Activated CD4-positive, alpha-beta memory T cell treated with anti-CD3 and anti-CD28 coated beads for 36 hours (primary cell): Measurements from ENCODE around the gene GLT1D1. TPM values are rescaled to one million over a fixed set of nuclear protein-coding genes. Genes with fewer than 3 reads are reported as not detected.
"Not testable (repeated sequence)": the region's sequence is repeated elsewhere in the genome, so short reads cannot be mapped to it uniquely, and the experiment has no call there.

Experiments used
- CTCF ChIA-PET: fragments of 350-600 bp; sonication (Branson Sonifier 250); formaldehyde crosslinking; loops from one replicate; lab custom pipeline; 2021; ENCODE audit warnings: antibody characterized with exemption, inconsistent platforms; lab: Charles Lee
- POLR2A ChIA-PET: fragments of 350-600 bp; sonication (Branson Sonifier 250); formaldehyde crosslinking; loops from one replicate; lab custom pipeline; 2021; ENCODE audit warnings: antibody characterized with exemption; lab: Charles Lee
- DNase-seq: peaks from one replicate; pipeline ENCODE4 v3.0.0-alpha.2; 2020
- H3K27ac Mint-ChIP-seq: one replicate; pipeline ENCODE4 v1.8.0; 2021; ENCODE audit warnings: mixed read lengths
- H3K27me3 Mint-ChIP-seq: one replicate; pipeline ENCODE4 v1.8.0; 2021; ENCODE audit warnings: mixed read lengths
- H3K36me3 Mint-ChIP-seq: one replicate; pipeline ENCODE4 v1.8.0; 2021; ENCODE audit warnings: mixed read lengths
- H3K4me1 Mint-ChIP-seq: one replicate; pipeline ENCODE4 v1.8.0; 2021; ENCODE audit warnings: low read depth, mixed read lengths
- H3K4me3 Mint-ChIP-seq: one replicate; pipeline ENCODE4 v1.8.0; 2021; ENCODE audit warnings: mild to moderate bottlenecking, mixed read lengths
- H3K9me3 Mint-ChIP-seq: one replicate; pipeline ENCODE4 v1.8.0; 2021; ENCODE audit warnings: mixed read lengths
- intact Hi-C: fragments of 100-400 bp; cut with micrococcal nuclease; formaldehyde crosslinking; loops from one replicate; pipeline ENCODE4 v1.15.1; 2023
- total RNA-seq, 2 experiments: library from RNA; stranded (reverse); gene quantifications; one replicate each; pipeline ENCODE4 v1.2.3, GENCODE V29; 2021

GLT1D1 gene
- total RNA-seq, 2 experiments from 2014 or later: not detected

DNA sequence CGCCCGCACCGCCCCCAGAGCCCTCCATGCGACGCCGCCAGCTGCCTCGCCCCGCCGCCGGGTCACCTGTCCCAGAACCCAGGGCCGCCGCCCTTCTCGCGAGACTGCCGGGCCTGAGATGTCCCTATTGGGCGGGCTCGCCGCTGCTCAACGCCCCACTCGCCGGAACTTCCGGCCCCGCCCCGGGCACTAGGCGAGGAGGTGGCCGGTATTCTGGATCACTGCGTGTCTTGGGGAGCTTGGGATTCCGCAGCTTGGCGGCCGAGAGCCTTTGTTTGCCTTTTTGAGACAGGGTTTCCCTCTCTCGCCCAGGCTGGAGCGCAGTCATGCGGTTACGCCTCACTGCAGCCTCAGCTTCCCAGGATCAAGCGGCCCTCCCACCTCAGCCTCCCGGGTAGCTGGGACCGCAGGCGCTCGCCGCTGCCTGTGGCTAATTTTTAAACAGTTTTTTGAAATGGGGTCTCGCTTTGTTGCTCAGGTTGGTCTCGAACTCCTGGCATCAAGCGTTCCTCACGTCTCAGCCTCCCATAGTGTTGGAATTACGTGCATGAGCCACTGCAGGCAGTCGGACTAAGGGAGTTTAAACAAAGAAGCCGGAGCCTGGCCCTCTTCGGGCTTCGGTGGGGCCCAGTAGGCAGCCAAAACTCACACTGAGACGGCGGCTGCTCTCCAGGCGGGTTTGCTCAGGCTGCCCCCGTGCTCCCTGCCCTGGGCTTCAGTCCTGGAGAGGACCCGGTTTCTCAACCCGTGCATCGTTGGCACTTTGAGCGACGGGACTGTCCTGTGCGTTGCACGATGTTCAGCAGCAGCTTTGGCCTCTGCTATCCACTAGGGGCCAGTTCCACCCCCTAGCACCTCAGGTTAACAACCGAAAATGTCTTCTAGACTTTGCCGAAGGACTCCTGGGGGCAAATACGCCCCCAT lies 29.1 kb upstream of the GLT1D1 start, which contains the start of gene SLC15A4:
SLC15A4 (minus strand) TSS at position 43 of the 924 bp plus-strand sequence; CDS start at position 28, 15 bp downstream.
- Mint-ChIP-seq H3K4me1 (peaks cover 27% of the 10 kb centered on the region), H3K27me3 (peaks cover 5% of the 10 kb centered on the region), H3K27ac (no peak within 1 kb of the TSS), H3K9me3 (peaks cover 5% of the 10 kb centered on the region), H3K36me3 (peaks cover 9% of the 10 kb centered on the region), H3K4me3 (peak within 1 kb of the TSS; percentile 78)
- POLR2A ChIA-PET: interaction anchor here (1.9 kb wide), 1 partner anchor 14 kb away, joined by 10 read pairs; no protein-coding TSS in a partner anchor
- CTCF ChIA-PET: interaction anchor here (0.6 kb wide), 1 partner anchor 1254 kb away, joined by 3 read pairs; no protein-coding TSS in a partner anchor
- peak; percentile 95 for DNase-seq
- intact Hi-C loops: loop anchor here (1.0 to 5.0 kb wide), 3 partner anchors 13 to 93 kb away; no protein-coding TSS in a partner anchor

GRCh38 chr12:128825835-128826234 lies 27.4 kb upstream of the GLT1D1 start:
- DNase-seq: no peak
- Mint-ChIP-seq H3K4me1 (peaks cover 32% of the 10 kb centered on the region), H3K36me3 (peaks cover 7% of the 10 kb centered on the region), H3K27ac (no peak overlapping the region), H3K9me3 (peaks cover 5% of the 10 kb centered on the region), H3K4me3 (no peak overlapping the region), H3K27me3 (peaks cover 12% of the 10 kb centered on the region)
- intact Hi-C loops: loop anchor here (2.0 kb wide), 1 partner anchor 15 kb away; no protein-coding TSS in a partner anchor
- CTCF ChIA-PET: no interaction called here
- POLR2A ChIA-PET: no interaction called here

DNA sequence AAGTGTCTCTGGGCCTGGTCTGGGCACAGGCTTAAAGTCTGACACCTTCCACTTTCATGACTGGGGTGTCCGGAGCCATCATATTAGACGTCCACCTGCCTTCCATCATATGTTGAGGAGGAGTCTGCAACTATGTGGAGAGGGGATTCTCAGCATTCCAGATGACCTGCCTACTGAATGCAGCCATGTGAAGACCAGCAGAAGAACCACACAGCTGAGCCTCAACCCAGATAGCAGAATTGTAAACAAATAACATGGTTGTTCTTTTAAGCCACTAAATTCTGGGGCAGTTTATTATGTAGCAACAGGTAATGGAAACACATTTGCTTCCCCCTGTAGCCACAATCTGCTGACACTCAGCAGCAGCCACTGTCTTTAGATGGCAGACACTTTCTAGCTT lies 25.6 kb upstream of the GLT1D1 start:
- peaks cover 12% of the 10 kb centered on the region for H3K27me3 Mint-ChIP-seq
- H3K4me1 Mint-ChIP-seq: peaks cover 19% of the 10 kb centered on the region
- no peaks in the 10 kb centered on the region for H3K36me3 Mint-ChIP-seq
- peaks cover 5% of the 10 kb centered on the region for H3K9me3 Mint-ChIP-seq
- intact Hi-C loops: no loop called here
- H3K4me3 Mint-ChIP-seq: no peak overlapping the region
- no peak for DNase-seq
- H3K27ac Mint-ChIP-seq: no peak overlapping the region
- ChIA-PET POLR2A (no interaction called here), CTCF (no interaction called here)

GRCh38 chr12:128829861-128830504 lies 23.3 kb upstream of the GLT1D1 start:
- ChIA-PET CTCF (no interaction called here), POLR2A (interaction anchor here (0.7 kb wide), 1 partner anchor 1092 kb away, joined by 3 read pairs; no protein-coding TSS in a partner anchor)
- Mint-ChIP-seq H3K9me3 (peaks cover 5% of the 10 kb centered on the region), H3K4me1 (peaks cover 14% of the 10 kb centered on the region), H3K4me3 (no peak overlapping the region), H3K27me3 (peaks cover 12% of the 10 kb centered on the region), H3K36me3 (no peaks in the 10 kb centered on the region), H3K27ac (peak overlapping the region; percentile 2)
- intact Hi-C loops: no loop called here
- DNase-seq: peak; percentile 43

GRCh38 chr12:128830505-128830893 lies 22.8 kb upstream of the GLT1D1 start:
- peaks cover 13% of the 10 kb centered on the region for H3K4me1 Mint-ChIP-seq
- peaks cover 12% of the 10 kb centered on the region for H3K27me3 Mint-ChIP-seq
- ChIA-PET CTCF (no interaction called here), POLR2A (interaction anchor here (0.7 kb wide), 1 partner anchor 1093 kb away, joined by 3 read pairs; no protein-coding TSS in a partner anchor)
- intact Hi-C loops: no loop called here
- no peak overlapping the region for H3K27ac Mint-ChIP-seq
- no peak for DNase-seq
- no peak overlapping the region for H3K4me3 Mint-ChIP-seq
- H3K9me3 Mint-ChIP-seq: peaks cover 5% of the 10 kb centered on the region
- H3K36me3 Mint-ChIP-seq: no peaks in the 10 kb centered on the region

DNA sequence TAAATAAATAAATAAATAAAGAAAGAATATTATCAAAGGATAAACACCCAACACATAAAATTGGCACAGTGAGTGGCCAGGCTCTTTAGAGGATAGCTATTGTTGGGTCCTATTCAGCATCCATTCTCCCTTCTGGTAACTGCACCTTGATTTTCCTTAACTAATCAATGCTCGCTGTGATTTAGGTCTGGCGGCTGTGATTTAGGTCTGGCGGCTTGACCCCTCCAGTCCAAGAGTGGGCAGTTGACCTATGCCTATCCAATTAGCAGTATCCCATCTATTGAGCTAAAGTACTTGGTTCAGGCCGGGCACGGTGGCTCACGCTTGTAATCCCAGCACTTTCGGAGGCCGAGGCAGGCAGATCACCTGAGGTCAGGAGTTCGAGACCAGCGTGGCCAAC lies 19.9 kb upstream of the GLT1D1 start:
- POLR2A ChIA-PET: no interaction called here
- intact Hi-C loops: no loop called here
- CTCF ChIA-PET: no interaction called here

GRCh38 chr12:128839885-128840284 lies 13.4 kb upstream of the GLT1D1 start:
- H3K4me1 Mint-ChIP-seq, intact Hi-C loops, CTCF ChIA-PET, DNase-seq, H3K4me3 Mint-ChIP-seq, POLR2A ChIA-PET, H3K36me3 Mint-ChIP-seq, H3K27ac Mint-ChIP-seq, H3K9me3 Mint-ChIP-seq: not testable (repeated sequence)
- peaks cover 16% of the 10 kb centered on the region for H3K27me3 Mint-ChIP-seq

More for the DNA sequence above, 19.9 kb upstream of the GLT1D1 start:
- peaks cover 13% of the 10 kb centered on the region for H3K4me1 Mint-ChIP-seq
- no peak for DNase-seq
- H3K27ac Mint-ChIP-seq: no peak overlapping the region
- H3K9me3 Mint-ChIP-seq: no peaks in the 10 kb centered on the region
- no peaks in the 10 kb centered on the region for H3K36me3 Mint-ChIP-seq
- peaks cover 14% of the 10 kb centered on the region for H3K27me3 Mint-ChIP-seq
- H3K4me3 Mint-ChIP-seq: no peak overlapping the region

GRCh38 chr12:128840862-128841468 lies 12.3 kb upstream of the GLT1D1 start:
- Mint-ChIP-seq H3K27ac (no peak overlapping the region), H3K27me3 (peaks cover 16% of the 10 kb centered on the region), H3K4me3 (no peak overlapping the region), H3K4me1 (peaks cover 4% of the 10 kb centered on the region), H3K9me3 (no peaks in the 10 kb centered on the region), H3K36me3 (no peaks in the 10 kb centered on the region)
- ChIA-PET CTCF (interaction anchor here (0.7 kb wide), 1 partner anchor 771 kb away, joined by 6 read pairs; no protein-coding TSS in a partner anchor), POLR2A (interaction anchor here (0.6 kb wide), 1 partner anchor 1325 kb away, joined by 4 read pairs; no protein-coding TSS in a partner anchor)
- DNase-seq: no peak
- intact Hi-C loops: no loop called here

DNA sequence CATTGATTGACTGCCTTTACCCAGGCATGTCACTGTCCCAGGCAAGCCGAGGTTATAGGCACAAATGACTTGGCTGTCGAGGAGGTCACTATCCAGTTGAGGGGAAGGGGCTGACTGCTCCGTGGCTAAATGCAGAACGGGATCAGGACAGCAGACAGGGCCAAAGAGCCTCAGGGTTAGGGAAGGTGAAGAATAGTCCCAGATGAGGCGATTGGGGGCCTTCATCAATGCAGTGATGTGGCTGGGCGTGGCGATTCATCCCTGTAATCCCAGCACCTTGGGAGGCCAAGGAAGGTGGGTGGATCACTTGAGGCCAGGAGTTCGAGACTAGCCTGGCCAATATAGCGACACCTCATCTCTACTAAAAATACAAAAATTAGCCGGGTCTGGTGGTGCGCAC lies 10.7 kb upstream of the GLT1D1 start:
- intact Hi-C loops: no loop called here
- ChIA-PET POLR2A (no interaction called here), CTCF (no interaction called here)
- Mint-ChIP-seq H3K36me3 (no peaks in the 10 kb centered on the region), H3K4me1 (peaks cover 4% of the 10 kb centered on the region), H3K4me3 (no peak overlapping the region), H3K9me3 (no peaks in the 10 kb centered on the region), H3K27ac (no peak overlapping the region), H3K27me3 (peaks cover 15% of the 10 kb centered on the region)
- DNase-seq: no peak

DNA sequence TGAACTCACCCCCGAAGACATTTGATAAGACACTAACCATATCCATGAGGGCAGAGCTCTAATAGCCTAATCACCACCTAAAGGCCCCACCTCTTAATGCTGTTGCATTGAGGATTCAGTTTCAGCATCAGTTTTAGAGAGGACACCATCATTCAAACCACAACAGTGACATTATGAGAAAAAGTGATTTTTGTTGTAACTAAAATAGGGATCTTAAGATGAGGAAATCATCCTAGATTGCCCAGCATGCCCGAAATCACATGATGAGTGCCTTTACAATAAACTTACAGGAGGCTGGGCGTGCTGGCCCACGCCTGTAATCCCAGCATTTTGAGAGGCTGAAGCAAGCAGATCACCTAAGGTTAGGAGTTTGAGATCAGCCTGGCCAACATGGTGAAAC lies 9.7 kb upstream of the GLT1D1 start:
- POLR2A ChIA-PET: no interaction called here
- Mint-ChIP-seq H3K4me3 (no peak overlapping the region), H3K27me3 (peaks cover 15% of the 10 kb centered on the region), H3K36me3 (no peaks in the 10 kb centered on the region), H3K9me3 (no peaks in the 10 kb centered on the region), H3K27ac (no peak overlapping the region), H3K4me1 (peaks cover 4% of the 10 kb centered on the region)
- intact Hi-C loops: no loop called here
- DNase-seq: no peak
- CTCF ChIA-PET: interaction anchor here (0.7 kb wide), 1 partner anchor 55 kb away, joined by 3 read pairs; no protein-coding TSS in a partner anchor

GRCh38 chr12:128844031-128844635 lies 9.1 kb upstream of the GLT1D1 start:
- ChIA-PET POLR2A (no interaction called here), CTCF (interaction anchor here (0.7 kb wide), 1 partner anchor 56 kb away, joined by 3 read pairs; no protein-coding TSS in a partner anchor)
- Mint-ChIP-seq H3K9me3 (no peaks in the 10 kb centered on the region), H3K4me3 (no peak overlapping the region), H3K27me3 (peaks cover 12% of the 10 kb centered on the region), H3K4me1 (peaks cover 4% of the 10 kb centered on the region), H3K27ac (no peak overlapping the region), H3K36me3 (no peaks in the 10 kb centered on the region)
- intact Hi-C loops: no loop called here
- peak; percentile 30 for DNase-seq
